GM10847 (cell line): Measurements from ENCODE around the gene ZNF316.

ENCODE experiments used
- POLR2A ChIP-seq: IDR thresholded peaks from 2 replicates; pipeline ENCODE4 v1.6.1; 2011; ENCODE audit not compliant: insufficient read length; ENCODE audit errors: extremely low read depth

ZNF316 gene

GRCh38 chr7:6615723-6616555 lies 21.2 kb upstream of the ZNF316 start:
- no peak for TF ChIP-seq POLR2A

- no peak for TF ChIP-seq POLR2A
Measured at GRCh38 chr7:6616854-6617643, 20.1 kb upstream of the ZNF316 start.

GRCh38 chr7:6618621-6619020 lies 18.5 kb upstream of the ZNF316 start:
- no peak for TF ChIP-seq POLR2A

GRCh38 chr7:6619961-6620360 lies 17.2 kb upstream of the ZNF316 start:
- TF ChIP-seq POLR2A: no peak

GRCh38 chr7:6621195-6622133 lies 15.7 kb upstream of the ZNF316 start:
- no peak for TF ChIP-seq POLR2A

- no peak for TF ChIP-seq POLR2A
Measured at GRCh38 chr7:6622134-6622710, 14.9 kb upstream of the ZNF316 start.

- no peak for TF ChIP-seq POLR2A
Measured at GRCh38 chr7:6623589-6624245, 13.4 kb upstream of the ZNF316 start.

- TF ChIP-seq POLR2A: no peak
Measured at GRCh38 chr7:6624246-6624611, 12.9 kb upstream of the ZNF316 start.

- no peak for TF ChIP-seq POLR2A
Measured at GRCh38 chr7:6628045-6628444, 9.1 kb upstream of the ZNF316 start.

- no peak for TF ChIP-seq POLR2A
Measured at GRCh38 chr7:6630007-6630849, 6.9 kb upstream of the ZNF316 start.

GRCh38 chr7:6631605-6632004 lies 5.5 kb upstream of the ZNF316 start:
- no peak for TF ChIP-seq POLR2A

- no peak for TF ChIP-seq POLR2A
Measured at GRCh38 chr7:6634021-6634420, 3.1 kb upstream of the ZNF316 start.

GRCh38 chr7:6637544-6638229 lies 569 bp downstream of the ZNF316 start:
- TF ChIP-seq POLR2A: no peak
